ENCODE data around the gene LGALS12. TPM values are rescaled to one million over a fixed set of nuclear protein-coding genes. Genes with fewer than 3 reads are reported as not detected.

Gene LGALS12, protein sequence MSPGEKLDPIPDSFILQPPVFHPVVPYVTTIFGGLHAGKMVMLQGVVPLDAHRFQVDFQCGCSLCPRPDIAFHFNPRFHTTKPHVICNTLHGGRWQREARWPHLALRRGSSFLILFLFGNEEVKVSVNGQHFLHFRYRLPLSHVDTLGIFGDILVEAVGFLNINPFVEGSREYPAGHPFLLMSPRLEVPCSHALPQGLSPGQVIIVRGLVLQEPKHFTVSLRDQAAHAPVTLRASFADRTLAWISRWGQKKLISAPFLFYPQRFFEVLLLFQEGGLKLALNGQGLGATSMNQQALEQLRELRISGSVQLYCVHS
- polyA plus RNA-seq (2011; rRNA removed), result not detected in 2 replicates
- polyA plus RNA-seq (2012; cell fraction: cytosol; rRNA removed), result 0.03 and 0.05 TPM in 2 replicates
- polyA plus RNA-seq (2012; cell fraction: nucleus; rRNA removed), result 0.04 TPM in 1 of 2 replicates, not detected in the other
- not detected in 3 replicates for polyA plus RNA-seq (2017; fragmentation: RNase III; extraction: RNeasy Plus Mini Kit Qiagen cat#74134 plus additional on column Dnase treatment)
- polyA minus RNA-seq (2011; rRNA and poly(A)+ RNA removed), result not detected in 2 replicates

DNA sequence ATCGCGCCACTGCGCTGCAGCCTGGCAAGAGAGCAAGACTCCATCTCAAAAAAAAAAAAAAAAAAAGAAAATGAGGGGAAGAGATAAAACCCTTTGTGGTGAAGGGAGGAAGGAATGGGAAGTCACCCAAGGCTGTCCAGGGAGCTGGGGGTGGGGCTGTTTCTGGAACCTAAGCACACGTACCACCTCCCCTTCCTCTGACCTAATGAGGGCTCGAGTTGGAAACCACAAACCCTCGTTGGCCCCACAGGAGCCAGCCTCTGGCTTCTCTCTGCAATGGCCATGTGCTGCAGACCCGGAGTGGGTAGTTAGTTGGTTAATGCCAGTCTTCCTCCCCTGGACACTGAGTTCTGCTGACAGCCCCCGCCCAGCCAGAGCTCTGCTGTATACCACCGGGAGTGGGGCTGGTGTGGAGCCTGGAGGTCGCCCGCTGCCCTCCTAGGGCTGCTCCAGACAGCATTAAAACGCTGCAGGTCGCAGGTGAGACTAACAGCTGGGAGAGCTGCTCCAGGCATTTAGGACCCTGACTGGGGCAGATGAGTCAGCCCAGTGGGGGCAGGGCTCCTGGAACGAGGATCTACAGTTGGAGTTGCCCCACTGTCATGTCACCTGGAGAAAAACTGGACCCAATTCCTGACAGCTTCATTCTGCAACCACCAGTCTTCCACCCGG lies at the start of gene LGALS12:
TSS of gene LGALS12 (plus strand) at position 228 of the 672 bp plus-strand sequence. CDS start at position 603, 375 bp downstream.
- no peak for FAIRE-seq
- WGBS (ENCODE audit: missing lambda C conversion rate), result 77% methylated on average over 13 of the region's 15 CpGs

DNA sequence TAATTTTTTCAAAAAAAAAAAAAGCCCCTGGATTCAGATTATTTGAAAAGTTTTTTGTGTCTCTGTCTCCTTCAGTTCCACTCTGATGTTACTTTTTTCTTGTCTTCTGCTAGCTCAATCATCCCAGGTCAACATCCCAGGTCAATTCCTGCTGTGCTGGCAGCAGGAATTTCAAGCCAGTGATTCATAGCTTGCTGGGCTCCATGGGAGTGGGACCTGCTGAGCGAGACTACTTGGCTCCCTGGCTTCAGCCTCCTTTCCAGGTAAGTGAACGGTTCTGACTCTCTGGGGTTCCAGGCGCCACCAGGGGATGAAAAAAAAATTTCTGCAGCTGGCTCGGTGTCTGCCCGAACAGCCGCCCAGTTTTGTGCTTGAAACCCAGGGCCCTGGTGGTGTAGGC lies 46.3 kb upstream of the LGALS12 start:
- ChIA-PET POLR2A (no interaction called here), CTCF (interaction anchor here (0.6 to 5.8 kb wide), 2 partner anchors 19 to 51 kb away, joined by 3 to 24 read pairs; no protein-coding TSS in a partner anchor)
- TF ChIP-seq JUN (IDR thresholded peaks at IDR 0.05), result no peak
- no peak for TF ChIP-seq POLR2A (IDR thresholded peaks at IDR 0.05; ENCODE audit: low read length)
- TF ChIP-seq RAD21 (conservative IDR thresholded peaks at IDR 0.05 in 1 of 2, IDR thresholded peaks at IDR 0.05 in 1 of 2), result no peak
- TF ChIP-seq HOXB13 (CRISPR knock-in tag; IDR thresholded peaks at IDR 0.05; ENCODE audit: low read depth), result no peak
- TF ChIP-seq ZSCAN20 (CRISPR knock-in tag; IDR thresholded peaks at IDR 0.05), result no peak
- no peak for TF ChIP-seq FOSL2 (IDR thresholded peaks at IDR 0.05)
- no peak for TF ChIP-seq FOSL2 (CRISPR knock-in tag; IDR thresholded peaks at IDR 0.05)
- no peak for DNase-seq (ENCODE audit: low read depth in 1 of 2, low spot score in 1 of 2)
- Histone ChIP-seq H3K4me1 (no peaks in the 10 kb centered on the region), H3K9me3 (no peaks in the 10 kb centered on the region), H3K4me2 (no peak overlapping the region), H3K27ac (no peak overlapping the region), H3K4me3 (no peak overlapping the region)
- no peak for FAIRE-seq
- WGBS (ENCODE audit: missing lambda C conversion rate), result 44% methylated on average over 6 of the region's 6 CpGs
- ATAC-seq, result no peak

More for the DNA sequence above, at the start of gene LGALS12:
- TF ChIP-seq KDM1A (IDR thresholded peaks at IDR 0.05; ENCODE audit: low read depth) (no peak), JUNB (IDR thresholded peaks at IDR 0.05) (no peak), RARB (CRISPR knock-in tag; IDR thresholded peaks at IDR 0.05) (no peak), RNF2 (IDR thresholded peaks at IDR 0.05; ENCODE audit: borderline replicate concordance, low read depth) (no peak), ZSCAN20 (CRISPR knock-in tag; IDR thresholded peaks at IDR 0.05) (no peak), CEBPB (IDR thresholded peaks at IDR 0.05) (no peak)
- H3K4me2 ChIP-seq, result no peak within 1 kb of the TSS
- ATAC-seq (no peak), DNase-seq (ENCODE audit: low read depth in 1 of 2, low spot score in 1 of 2) (no peak)
- H3K4me1 ChIP-seq, result peaks cover 14% of the 10 kb centered on the region
- H3K9me3 ChIP-seq, result peaks cover 1% of the 10 kb centered on the region; the same call in 1 of the 3 replicates
- POLR2A ChIA-PET, result no interaction called here
- no peak within 1 kb of the TSS for H3K4me3 ChIP-seq
- CTCF ChIA-PET, result interaction anchor here (1.2 to 5.0 kb wide), 4 partner anchors 10 to 130 kb away, joined by 3 to 29 read pairs (median 5); no protein-coding TSS in a partner anchor
- no peak within 1 kb of the TSS for H3K27ac ChIP-seq

DNA sequence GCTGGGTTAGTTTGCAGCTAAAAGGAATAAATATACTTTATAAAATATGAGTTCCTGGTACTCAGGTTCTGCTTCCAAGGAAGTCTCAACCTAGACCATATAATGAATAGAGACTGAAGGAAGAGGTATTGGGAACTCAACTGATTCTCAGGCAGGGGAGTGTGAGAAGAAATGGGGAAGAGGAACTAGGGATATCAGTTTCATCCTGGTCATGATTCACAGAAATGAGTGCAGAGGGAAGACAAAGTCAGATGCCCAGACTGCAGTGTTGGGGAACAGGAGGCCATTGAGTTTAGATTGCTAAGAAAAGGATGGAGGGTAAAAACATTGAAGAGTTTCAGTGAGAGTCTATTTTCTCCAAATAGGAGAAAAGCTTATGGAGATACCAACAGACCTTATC lies 43.7 kb upstream of the LGALS12 start:
- Histone ChIP-seq H3K9me3 (0 out of 3 replicates have a peak, but pooled peaks cover under 1% of the 10 kb centered on the region), H3K27ac (no peak overlapping the region), H3K4me1 (no peaks in the 10 kb centered on the region), H3K4me2 (no peak overlapping the region), H3K4me3 (no peak overlapping the region)
- DNase-seq (ENCODE audit: low read depth in 1 of 2, low spot score in 1 of 2), result no peak
- no peak for FAIRE-seq
- no peak for ATAC-seq
- ChIA-PET POLR2A (no interaction called here), CTCF (interaction anchor here (5.8 kb wide), 1 partner anchor 17 kb away, joined by 24 read pairs; no protein-coding TSS in a partner anchor)
- TF ChIP-seq MAFK (IDR thresholded peaks at IDR 0.05; ENCODE audit: partially characterized antibody), result no peak
- no peak for TF ChIP-seq POLR2A (IDR thresholded peaks at IDR 0.05; ENCODE audit: low read length)
- no peak for TF ChIP-seq ZC3H11A (IDR thresholded peaks at IDR 0.05)
- TF ChIP-seq, protein P1, sequence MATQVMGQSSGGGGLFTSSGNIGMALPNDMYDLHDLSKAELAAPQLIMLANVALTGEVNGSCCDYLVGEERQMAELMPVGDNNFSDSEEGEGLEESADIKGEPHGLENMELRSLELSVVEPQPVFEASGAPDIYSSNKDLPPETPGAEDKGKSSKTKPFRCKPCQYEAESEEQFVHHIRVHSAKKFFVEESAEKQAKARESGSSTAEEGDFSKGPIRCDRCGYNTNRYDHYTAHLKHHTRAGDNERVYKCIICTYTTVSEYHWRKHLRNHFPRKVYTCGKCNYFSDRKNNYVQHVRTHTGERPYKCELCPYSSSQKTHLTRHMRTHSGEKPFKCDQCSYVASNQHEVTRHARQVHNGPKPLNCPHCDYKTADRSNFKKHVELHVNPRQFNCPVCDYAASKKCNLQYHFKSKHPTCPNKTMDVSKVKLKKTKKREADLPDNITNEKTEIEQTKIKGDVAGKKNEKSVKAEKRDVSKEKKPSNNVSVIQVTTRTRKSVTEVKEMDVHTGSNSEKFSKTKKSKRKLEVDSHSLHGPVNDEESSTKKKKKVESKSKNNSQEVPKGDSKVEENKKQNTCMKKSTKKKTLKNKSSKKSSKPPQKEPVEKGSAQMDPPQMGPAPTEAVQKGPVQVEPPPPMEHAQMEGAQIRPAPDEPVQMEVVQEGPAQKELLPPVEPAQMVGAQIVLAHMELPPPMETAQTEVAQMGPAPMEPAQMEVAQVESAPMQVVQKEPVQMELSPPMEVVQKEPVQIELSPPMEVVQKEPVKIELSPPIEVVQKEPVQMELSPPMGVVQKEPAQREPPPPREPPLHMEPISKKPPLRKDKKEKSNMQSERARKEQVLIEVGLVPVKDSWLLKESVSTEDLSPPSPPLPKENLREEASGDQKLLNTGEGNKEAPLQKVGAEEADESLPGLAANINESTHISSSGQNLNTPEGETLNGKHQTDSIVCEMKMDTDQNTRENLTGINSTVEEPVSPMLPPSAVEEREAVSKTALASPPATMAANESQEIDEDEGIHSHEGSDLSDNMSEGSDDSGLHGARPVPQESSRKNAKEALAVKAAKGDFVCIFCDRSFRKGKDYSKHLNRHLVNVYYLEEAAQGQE (IDR thresholded peaks at IDR 0.05), result no peak
- no peak for TF ChIP-seq HEYL (CRISPR knock-in tag; IDR thresholded peaks at IDR 0.05)
- no peak for TF ChIP-seq CBX2 (IDR thresholded peaks at IDR 0.05; ENCODE audit: borderline replicate concordance, low read depth)
- TF ChIP-seq, protein P2, sequence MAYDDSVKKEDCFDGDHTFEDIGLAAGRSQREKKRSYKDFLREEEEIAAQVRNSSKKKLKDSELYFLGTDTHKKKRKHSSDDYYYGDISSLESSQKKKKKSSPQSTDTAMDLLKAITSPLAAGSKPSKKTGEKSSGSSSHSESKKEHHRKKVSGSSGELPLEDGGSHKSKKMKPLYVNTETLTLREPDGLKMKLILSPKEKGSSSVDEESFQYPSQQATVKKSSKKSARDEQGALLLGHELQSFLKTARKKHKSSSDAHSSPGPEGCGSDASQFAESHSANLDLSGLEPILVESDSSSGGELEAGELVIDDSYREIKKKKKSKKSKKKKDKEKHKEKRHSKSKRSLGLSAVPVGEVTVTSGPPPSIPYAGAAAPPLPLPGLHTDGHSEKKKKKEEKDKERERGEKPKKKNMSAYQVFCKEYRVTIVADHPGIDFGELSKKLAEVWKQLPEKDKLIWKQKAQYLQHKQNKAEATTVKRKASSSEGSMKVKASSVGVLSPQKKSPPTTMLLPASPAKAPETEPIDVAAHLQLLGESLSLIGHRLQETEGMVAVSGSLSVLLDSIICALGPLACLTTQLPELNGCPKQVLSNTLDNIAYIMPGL (CRISPR knock-in tag; IDR thresholded peaks at IDR 0.05; ENCODE audit: borderline replicate concordance), result no peak
- TF ChIP-seq, protein P3, sequence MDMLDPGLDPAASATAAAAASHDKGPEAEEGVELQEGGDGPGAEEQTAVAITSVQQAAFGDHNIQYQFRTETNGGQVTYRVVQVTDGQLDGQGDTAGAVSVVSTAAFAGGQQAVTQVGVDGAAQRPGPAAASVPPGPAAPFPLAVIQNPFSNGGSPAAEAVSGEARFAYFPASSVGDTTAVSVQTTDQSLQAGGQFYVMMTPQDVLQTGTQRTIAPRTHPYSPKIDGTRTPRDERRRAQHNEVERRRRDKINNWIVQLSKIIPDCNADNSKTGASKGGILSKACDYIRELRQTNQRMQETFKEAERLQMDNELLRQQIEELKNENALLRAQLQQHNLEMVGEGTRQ (IDR thresholded peaks at IDR 0.05), result no peak
- TF ChIP-seq EP300 (IDR thresholded peaks at IDR 0.05), result no peak
- no peak for TF ChIP-seq MAZ (IDR thresholded peaks at IDR 0.05; ENCODE audit: borderline replicate concordance, low read depth, low read length)
- no peak for TF ChIP-seq POLR2AphosphoS2 (conservative IDR thresholded peaks at IDR 0.05; ENCODE audit: low read length)
